GM12878 (cell line): ENCODE results near the gene COL6A1.

Source experiments
- BHLHE40 ChIP-seq, 2 experiments: fragments of 450-650 bp in 1 of 2; IDR thresholded peaks; 2 replicates each; pipeline ENCODE4 v1.6.1; 2011 to 2017; ENCODE audit warnings: low read depth in 2 of 2, borderline replicate concordance in 1 of 2, improper control_type of control experiment in 1 of 2, low read length in 1 of 2, mild to moderate bottlenecking in 1 of 2
- CTCF ChIP-seq, 3 experiments: IDR thresholded peaks in 2 of 3; conservative IDR thresholded peaks in 1 of 3; 2 replicates each; pipeline ENCODE4 v1.5.1; 2011; ENCODE audit warnings: low read depth in 3 of 3, low read length in 3 of 3, mild to moderate bottlenecking in 3 of 3, control low read depth in 2 of 3, moderate library complexity in 2 of 3, inconsistent platforms in 1 of 3, mixed read lengths in 1 of 3; ENCODE audit not compliant: control insufficient read depth in 2 of 3, insufficient read depth in 1 of 3; ENCODE audit errors: extremely low read depth in 1 of 3
- EZH2 ChIP-seq: IDR thresholded peaks from 2 replicates; pipeline ENCODE4 v1.6.1; 2012; ENCODE audit warnings: low read depth, mild to moderate bottlenecking, control low read depth, inconsistent platforms, low read length, borderline replicate concordance; ENCODE audit not compliant: control insufficient read depth
- NKRF ChIP-seq: fragments of 450-650 bp; conservative IDR thresholded peaks from 2 replicates; pipeline ENCODE4 v1.6.1; 2017; ENCODE audit warnings: mild to moderate bottlenecking, moderate library complexity
- NR2F1 ChIP-seq: fragments of 450-650 bp; conservative IDR thresholded peaks from 2 replicates; pipeline ENCODE4 v1.6.1; 2017; ENCODE audit warnings: mild to moderate bottlenecking
- POLR2AphosphoS5 ChIP-seq: IDR thresholded peaks from 2 replicates; pipeline ENCODE4 v1.6.1; 2011; ENCODE audit warnings: mild to moderate bottlenecking, low read length, inconsistent platforms
- TAF1 ChIP-seq: IDR thresholded peaks from 2 replicates; pipeline ENCODE4 v1.6.1; 2011; ENCODE audit warnings: mild to moderate bottlenecking, low read depth, low read length, borderline replicate concordance
- TBL1XR1 ChIP-seq: IDR thresholded peaks from 2 replicates; pipeline ENCODE4 v1.6.1; 2012; ENCODE audit warnings: low read depth, low read length, improper control_type of control experiment

GRCh38 chr21:46021398-46021797 is 39.8 kb downstream of the COL6A1 start:
- TF ChIP-seq CTCF (IDR thresholded peaks at IDR 0.05 in 2 of 3, conservative IDR thresholded peaks at IDR 0.05 in 1 of 3; ENCODE audit: control insufficient read depth in 2 of 3, extremely low read depth in 1 of 3, insufficient read depth in 1 of 3, low read depth in 3 of 3, low read length in 3 of 3) = no peak
- TF ChIP-seq TBL1XR1 = no peak
- TF ChIP-seq BHLHE40 (IDR thresholded peaks at IDR 0.05; ENCODE audit: borderline replicate concordance in 1 of 2, low read depth in 2 of 2, low read length in 1 of 2) = no peak
- no peak for TF ChIP-seq TAF1
- no peak for TF ChIP-seq NR2F1
- TF ChIP-seq NKRF = no peak
- no peak for TF ChIP-seq POLR2AphosphoS5
- TF ChIP-seq EZH2 = no peak
